Ectodermal cell (in vitro differentiated cells): ENCODE data around the gene ABCB7.
"Not testable (repeated sequence)": the region's sequence is repeated elsewhere in the genome, so short reads cannot be mapped to it uniquely, and the experiment has no call there.

Experiments
- H3K27ac ChIP-seq: 2 replicates; pipeline ENCODE4 v1.7.0; 2013; ENCODE audit warnings: mild to moderate bottlenecking, low read depth, low read length; ENCODE audit not compliant: insufficient read depth, poor library complexity, severe bottlenecking
- H3K27me3 ChIP-seq: 2 replicates; pipeline ENCODE4 v1.7.0; 2013; ENCODE audit warnings: mild to moderate bottlenecking, low read length; ENCODE audit not compliant: insufficient read depth, control insufficient read depth, poor library complexity, severe bottlenecking
- H3K36me3 ChIP-seq: one replicate; pipeline ENCODE4 v1.7.0; 2013; ENCODE audit warnings: low read length; ENCODE audit not compliant: control insufficient read depth, insufficient read depth
- H3K4me1 ChIP-seq: one replicate; pipeline ENCODE4 v1.7.0; 2013; ENCODE audit warnings: low read length; ENCODE audit not compliant: control insufficient read depth, insufficient read depth
- H3K4me3 ChIP-seq: 2 replicates; pipeline ENCODE4 v1.7.0; 2013; ENCODE audit warnings: low read depth, low read length, control low read depth; ENCODE audit not compliant: insufficient read depth
- H3K9me3 ChIP-seq: 2 replicates; pipeline ENCODE4 v1.7.0; 2013; ENCODE audit warnings: mild to moderate bottlenecking, low read length, moderate library complexity; ENCODE audit not compliant: control insufficient read depth
- WGBS, 2 experiments: methylation state at CpG; one replicate each; pipeline ENCODE4 v1.1.7; 2013; ENCODE audit warnings: missing lambda C conversion rate in 2 of 2; 5-methylcytosine and 5-hydroxymethylcytosine counted together

Gene ABCB7

DNA sequence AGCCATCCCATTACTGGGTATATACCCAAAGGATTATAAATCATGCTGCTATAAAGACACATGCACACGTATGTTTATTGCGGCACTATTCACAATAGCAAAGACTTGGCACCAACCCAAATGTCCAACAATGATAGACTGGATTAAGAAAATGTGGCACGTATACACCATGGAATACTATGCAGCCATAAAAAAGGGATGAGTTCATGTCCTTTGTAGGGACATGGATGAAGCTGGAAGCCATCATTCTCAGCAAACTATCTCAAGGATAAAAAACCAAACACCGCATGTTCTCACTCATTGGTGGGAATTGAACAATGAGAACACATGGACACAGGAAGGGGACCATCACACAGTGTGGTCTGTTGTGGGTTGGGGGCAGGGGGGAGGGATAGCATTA lies 111.9 kb downstream of the ABCB7 start:
- not testable (repeated sequence) for H3K27me3 ChIP-seq, H3K9me3 ChIP-seq, H3K4me1 ChIP-seq, H3K27ac ChIP-seq, H3K36me3 ChIP-seq, H3K4me3 ChIP-seq
- WGBS, 2 experiments: 100% methylated on average over 1 to 2 of the region's 4 CpGs

GRCh38 chrX:75038925-75039324 lies 117.2 kb downstream of the ABCB7 start:
- no peak overlapping the region for H3K27ac ChIP-seq
- no peaks in the 10 kb centered on the region for H3K4me1 ChIP-seq
- no peak overlapping the region for H3K4me3 ChIP-seq
- H3K27me3 ChIP-seq: no peaks in the 10 kb centered on the region
- H3K36me3 ChIP-seq: no peaks in the 10 kb centered on the region
- WGBS, 2 experiments: 74 to 90% methylated on average over 1 of the region's 1 CpG
- peaks cover 2% of the 10 kb centered on the region for H3K9me3 ChIP-seq
